ENCODE data around the gene CD24. TPM values are rescaled to one million over a fixed set of nuclear protein-coding genes. Genes with fewer than 3 reads are reported as not detected.
"Not testable (repeated sequence)": the region's sequence is repeated elsewhere in the genome, so short reads cannot be mapped to it uniquely, and the experiment has no call there.

Gene CD24
- total RNA-seq, 4 donors from 2014 or later, result 5.1 to 235 (median 9.4) TPM

DNA sequence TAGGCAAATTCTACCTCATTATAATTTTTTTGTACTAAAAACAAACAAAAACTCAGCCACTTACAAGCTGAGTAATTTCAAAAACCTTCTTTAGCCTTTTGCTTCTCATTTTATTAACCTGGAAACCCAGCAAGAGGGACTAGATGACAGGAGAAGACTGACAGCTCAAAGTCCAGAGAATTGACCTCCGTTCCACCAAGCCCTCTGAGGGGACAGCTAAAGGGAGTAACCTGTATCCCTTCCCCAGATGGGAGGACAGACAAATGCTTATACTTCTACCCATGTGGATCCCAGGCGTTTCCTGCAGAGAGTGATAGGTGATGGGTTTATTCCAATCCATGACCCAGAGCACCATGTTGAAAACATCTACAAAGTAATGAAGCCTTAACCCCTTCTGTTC is 35.0 kb upstream of the CD24 start:
- Histone ChIP-seq H3K4me1 (no peaks in the 10 kb centered on the region), H3K4me3 (no peak overlapping the region), H3K9me3 (no peaks in the 10 kb centered on the region), H3K27ac (no peak overlapping the region), H3K27me3 (no peaks in the 10 kb centered on the region), H3K36me3 (no peaks in the 10 kb centered on the region)
- TF ChIP-seq POLR2A (IDR thresholded peaks at IDR 0.05), result no peak
- TF ChIP-seq, protein P1, sequence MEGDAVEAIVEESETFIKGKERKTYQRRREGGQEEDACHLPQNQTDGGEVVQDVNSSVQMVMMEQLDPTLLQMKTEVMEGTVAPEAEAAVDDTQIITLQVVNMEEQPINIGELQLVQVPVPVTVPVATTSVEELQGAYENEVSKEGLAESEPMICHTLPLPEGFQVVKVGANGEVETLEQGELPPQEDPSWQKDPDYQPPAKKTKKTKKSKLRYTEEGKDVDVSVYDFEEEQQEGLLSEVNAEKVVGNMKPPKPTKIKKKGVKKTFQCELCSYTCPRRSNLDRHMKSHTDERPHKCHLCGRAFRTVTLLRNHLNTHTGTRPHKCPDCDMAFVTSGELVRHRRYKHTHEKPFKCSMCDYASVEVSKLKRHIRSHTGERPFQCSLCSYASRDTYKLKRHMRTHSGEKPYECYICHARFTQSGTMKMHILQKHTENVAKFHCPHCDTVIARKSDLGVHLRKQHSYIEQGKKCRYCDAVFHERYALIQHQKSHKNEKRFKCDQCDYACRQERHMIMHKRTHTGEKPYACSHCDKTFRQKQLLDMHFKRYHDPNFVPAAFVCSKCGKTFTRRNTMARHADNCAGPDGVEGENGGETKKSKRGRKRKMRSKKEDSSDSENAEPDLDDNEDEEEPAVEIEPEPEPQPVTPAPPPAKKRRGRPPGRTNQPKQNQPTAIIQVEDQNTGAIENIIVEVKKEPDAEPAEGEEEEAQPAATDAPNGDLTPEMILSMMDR (IDR thresholded peaks at IDR 0.05), result no peak
- DNase-seq, result no peak
- intact Hi-C loops (cut with DNase I; ENCODE audit: low total_unique reads), result no loop called here

DNA sequence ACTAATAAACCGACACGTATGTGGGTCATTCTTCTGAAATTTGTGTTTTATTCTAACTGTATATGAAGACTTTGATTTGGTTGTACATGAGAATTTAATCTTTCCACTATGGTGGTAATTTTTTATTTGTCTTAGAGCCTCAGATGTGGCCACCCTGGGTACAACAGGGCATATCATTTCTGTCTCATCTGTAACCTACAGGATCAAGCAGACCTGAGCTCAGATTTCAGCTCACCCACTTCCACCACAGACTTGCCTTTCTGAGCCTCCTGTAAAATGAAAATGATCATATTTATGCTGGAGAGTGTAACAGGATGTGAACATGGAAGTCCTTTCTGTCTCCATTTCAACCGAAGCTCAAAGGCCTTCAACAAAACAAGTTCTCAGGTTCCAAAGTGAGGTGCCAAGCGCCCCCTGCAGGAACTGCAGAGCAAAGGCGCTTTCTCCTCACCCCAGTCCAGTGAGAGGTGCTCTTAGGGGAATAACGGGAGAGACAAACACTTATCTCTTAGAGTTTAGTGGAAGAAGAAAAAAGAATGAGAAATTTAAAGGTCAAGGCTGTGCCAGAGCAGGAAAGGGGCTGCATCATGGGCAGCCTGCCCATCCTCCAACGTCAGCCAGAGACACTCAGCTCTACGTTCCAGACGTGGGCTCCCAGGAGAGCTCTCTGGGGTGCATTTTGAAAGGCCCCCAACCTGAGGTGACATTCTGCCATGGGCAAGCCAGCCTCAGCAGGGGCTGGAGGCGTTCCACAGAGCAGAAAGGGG is 23.0 kb upstream of the CD24 start:
- Histone ChIP-seq H3K36me3 (no peaks in the 10 kb centered on the region), H3K27me3 (no peaks in the 10 kb centered on the region), H3K27ac (no peak overlapping the region), H3K4me3 (no peak overlapping the region), H3K4me1 (no peaks in the 10 kb centered on the region), H3K9me3 (no peaks in the 10 kb centered on the region)
- TF ChIP-seq POLR2A (IDR thresholded peaks at IDR 0.05), result no peak
- TF ChIP-seq, protein P1 (IDR thresholded peaks at IDR 0.05), result no peak
- intact Hi-C loops (cut with DNase I; ENCODE audit: low total_unique reads), result no loop called here
- no peak for DNase-seq

DNA sequence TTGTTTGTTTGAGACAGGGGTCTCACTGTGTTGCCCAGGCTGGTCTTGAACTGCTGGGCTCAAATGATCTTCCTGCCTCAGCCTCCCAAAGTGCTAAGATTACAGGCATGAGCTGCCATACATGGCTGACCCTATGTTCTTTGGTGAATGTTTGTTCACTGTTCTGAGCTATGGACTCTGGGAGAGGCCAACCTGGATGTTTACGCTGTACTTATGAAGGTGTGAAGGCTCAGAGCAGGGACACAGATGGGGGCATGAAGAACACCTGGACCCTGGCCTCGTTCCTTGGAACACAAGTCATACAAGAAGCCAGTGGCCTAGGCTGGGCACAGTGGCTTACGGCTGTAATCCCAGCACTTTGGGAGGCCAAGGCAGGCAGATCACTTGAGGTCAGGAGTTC is 21.1 kb upstream of the CD24 start:
- no peak for TF ChIP-seq POLR2A (IDR thresholded peaks at IDR 0.05)
- TF ChIP-seq, protein P1 (IDR thresholded peaks at IDR 0.05), result no peak
- H3K9me3 ChIP-seq, result no peaks in the 10 kb centered on the region
- H3K27me3 ChIP-seq, result no peaks in the 10 kb centered on the region
- H3K36me3 ChIP-seq, result no peaks in the 10 kb centered on the region
- no peak overlapping the region for H3K27ac ChIP-seq
- no peak overlapping the region for H3K4me3 ChIP-seq
- DNase-seq, result no peak
- H3K4me1 ChIP-seq, result no peaks in the 10 kb centered on the region
- intact Hi-C loops (cut with DNase I; ENCODE audit: low total_unique reads), result no loop called here

DNA sequence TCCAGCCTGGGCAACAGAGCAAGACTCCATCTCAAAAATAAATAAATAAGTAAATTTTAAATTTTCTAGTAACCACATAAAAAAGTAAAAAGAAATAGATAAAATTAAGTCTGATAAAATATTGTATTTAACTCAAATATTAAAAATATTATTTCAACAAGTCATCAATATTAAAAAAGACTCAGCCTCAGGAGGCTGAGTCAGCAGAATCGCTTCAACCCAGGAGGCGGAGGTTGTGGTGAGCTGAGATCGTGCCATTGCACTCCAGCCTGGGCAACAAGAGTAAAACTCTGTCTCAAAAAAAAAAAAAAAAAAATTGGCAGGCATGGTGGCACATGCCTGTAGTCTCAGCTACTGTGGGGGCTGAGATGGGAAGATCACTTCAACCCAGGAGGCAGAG is 15.2 kb upstream of the CD24 start:
- intact Hi-C loops (cut with DNase I; ENCODE audit: low total_unique reads); H3K4me3 ChIP-seq; DNase-seq; H3K27ac ChIP-seq; H3K36me3 ChIP-seq; H3K9me3 ChIP-seq; H3K4me1 ChIP-seq; H3K27me3 ChIP-seq: not testable (repeated sequence)

DNA sequence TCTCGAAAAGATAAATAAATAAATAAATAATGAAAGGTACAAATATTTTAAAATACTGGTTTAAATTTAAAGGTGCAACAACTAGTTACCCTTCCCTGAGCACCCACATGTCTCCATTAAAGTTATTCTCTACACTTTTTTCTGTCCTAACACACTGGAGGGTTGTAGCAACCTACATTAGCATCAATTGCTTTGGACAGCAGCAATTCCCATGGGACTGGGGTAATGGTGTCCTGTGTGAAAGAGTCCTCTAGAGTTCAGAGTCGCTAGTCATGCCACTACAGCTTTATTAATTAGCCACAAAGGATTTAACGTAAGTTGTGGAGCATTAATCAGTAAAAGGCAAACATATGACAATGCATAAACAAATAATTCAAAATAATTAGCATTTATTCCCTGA is 14.1 kb upstream of the CD24 start:
- Histone ChIP-seq H3K36me3 (no peaks in the 10 kb centered on the region), H3K27ac (no peak overlapping the region), H3K9me3 (no peaks in the 10 kb centered on the region), H3K27me3 (peaks cover 0 to 3% of the 10 kb centered on the region in 2 donors), H3K4me1 (no peaks in the 10 kb centered on the region), H3K4me3 (no peak overlapping the region)
- TF ChIP-seq, protein P1 (IDR thresholded peaks at IDR 0.05), result no peak
- no peak for TF ChIP-seq POLR2A (IDR thresholded peaks at IDR 0.05)
- DNase-seq, result no peak
- intact Hi-C loops (cut with DNase I; ENCODE audit: low total_unique reads), result no loop called here

All from uterus (tissue), 4 donors.